CD4-positive, alpha-beta T cell (primary cell): ENCODE data around the gene BTN1A1. TPM values are rescaled to one million over a fixed set of nuclear protein-coding genes. Genes with fewer than 3 reads are reported as not detected.

Experiments used
- ATAC-seq: fragments of 200-7000 bp; cut with Tn5 transposase; one replicate; pipeline ENCODE4 v1.10.0; 2022; ENCODE audit warnings: mild to moderate bottlenecking; ENCODE audit not compliant: poor library complexity
- CTCF ChIA-PET: fragments of 350-600 bp; sonication (Branson Sonifier 250); formaldehyde crosslinking; loops from one replicate; lab custom pipeline; 2021; ENCODE audit warnings: antibody characterized with exemption, inconsistent platforms; lab: Charles Lee
- POLR2A ChIA-PET: fragments of 350-600 bp; sonication (Branson Sonifier 250); formaldehyde crosslinking; loops from one replicate; lab custom pipeline; 2021; ENCODE audit warnings: antibody characterized with exemption, inconsistent platforms; lab: Charles Lee
- DNase-seq, 14 experiments: peaks; one replicate each; pipeline ENCODE4 v3.0.0-alpha.2; 2013 to 2020; ENCODE audit warnings: mixed read lengths in 2 of 14
- H3K27ac ChIP-seq, 2 donors: one replicate each; pipeline versions ENCODE4 v1.5.1 to v1.7.0; 2013; ENCODE audit warnings: low read length in 2 of 2, low read depth in 1 of 2, mild to moderate bottlenecking in 1 of 2
- H3K27me3 ChIP-seq, 2 experiments: 1 replicate in 1 of 2; 2 replicates in 1 of 2; pipeline versions ENCODE4 v1.6.1 to v1.7.0; 2013; ENCODE audit warnings: low read length in 2 of 2, control low read depth in 1 of 2, mild to moderate bottlenecking in 1 of 2, moderate library complexity in 1 of 2; ENCODE audit not compliant: insufficient read depth in 2 of 2, control insufficient read depth in 1 of 2
- H3K36me3 ChIP-seq: one replicate; pipeline ENCODE4 v1.6.1; 2013; ENCODE audit warnings: low read length, control low read depth; ENCODE audit not compliant: insufficient read depth
- H3K4me1 ChIP-seq: one replicate; pipeline ENCODE4 v1.6.1; 2013; ENCODE audit warnings: low read length, control low read depth; ENCODE audit not compliant: insufficient read depth
- H3K4me3 ChIP-seq: one replicate; pipeline ENCODE4 v1.5.1; 2013; ENCODE audit warnings: mild to moderate bottlenecking, low read length, moderate library complexity
- H3K9me3 ChIP-seq, 2 experiments: 1 replicate in 1 of 2; 2 replicates in 1 of 2; pipeline versions ENCODE4 v1.6.1 to v1.7.0; 2013; ENCODE audit warnings: low read length in 2 of 2, mild to moderate bottlenecking in 2 of 2, control low read depth in 1 of 2, moderate library complexity in 1 of 2; ENCODE audit not compliant: control insufficient read depth in 1 of 2, insufficient read depth in 1 of 2
- H3K27ac Mint-ChIP-seq: one replicate; pipeline ENCODE4 v1.8.0; 2020; ENCODE audit warnings: mixed read lengths
- H3K27me3 Mint-ChIP-seq: one replicate; pipeline ENCODE4 v1.8.0; 2021; ENCODE audit warnings: mixed read lengths
- H3K36me3 Mint-ChIP-seq: one replicate; pipeline ENCODE4 v1.8.0; 2021; ENCODE audit warnings: low read depth, mixed read lengths
- H3K4me1 Mint-ChIP-seq: one replicate; pipeline ENCODE4 v1.8.0; 2021; ENCODE audit warnings: low read depth, mixed read lengths
- H3K4me3 Mint-ChIP-seq: one replicate; pipeline ENCODE4 v1.8.0; 2020; ENCODE audit warnings: mild to moderate bottlenecking, mixed read lengths
- H3K9me3 Mint-ChIP-seq: one replicate; pipeline ENCODE4 v1.8.0; 2020; ENCODE audit warnings: mixed read lengths
- intact Hi-C, 2 experiments: fragments of 100-400 bp; cut with DNase I in 1 of 2; cut with micrococcal nuclease in 1 of 2; formaldehyde crosslinking; loops; one replicate each; pipeline versions ENCODE4 v1.15.1 to v1.9.0; 2023 to 2025; cut with DNase I, micrococcal nuclease
- total RNA-seq, 174 experiments: library from RNA in 2 of 174; stranded (reverse) in 2 of 174; gene quantifications; one replicate each; pipeline ENCODE4 v1.2.3 and lab custom pipeline; 2021 to 2026
- TF ChIP-seq, protein P1 (sequence below): fragments of 200-600 bp; IDR thresholded peaks from one replicate; pipeline ENCODE4 v1.8.0; 2022; ENCODE audit warnings: antibody characterized with exemption, mild to moderate bottlenecking

BTN1A1 gene
- total RNA-seq, 2 experiments from 2014 or later: not detected

DNA sequence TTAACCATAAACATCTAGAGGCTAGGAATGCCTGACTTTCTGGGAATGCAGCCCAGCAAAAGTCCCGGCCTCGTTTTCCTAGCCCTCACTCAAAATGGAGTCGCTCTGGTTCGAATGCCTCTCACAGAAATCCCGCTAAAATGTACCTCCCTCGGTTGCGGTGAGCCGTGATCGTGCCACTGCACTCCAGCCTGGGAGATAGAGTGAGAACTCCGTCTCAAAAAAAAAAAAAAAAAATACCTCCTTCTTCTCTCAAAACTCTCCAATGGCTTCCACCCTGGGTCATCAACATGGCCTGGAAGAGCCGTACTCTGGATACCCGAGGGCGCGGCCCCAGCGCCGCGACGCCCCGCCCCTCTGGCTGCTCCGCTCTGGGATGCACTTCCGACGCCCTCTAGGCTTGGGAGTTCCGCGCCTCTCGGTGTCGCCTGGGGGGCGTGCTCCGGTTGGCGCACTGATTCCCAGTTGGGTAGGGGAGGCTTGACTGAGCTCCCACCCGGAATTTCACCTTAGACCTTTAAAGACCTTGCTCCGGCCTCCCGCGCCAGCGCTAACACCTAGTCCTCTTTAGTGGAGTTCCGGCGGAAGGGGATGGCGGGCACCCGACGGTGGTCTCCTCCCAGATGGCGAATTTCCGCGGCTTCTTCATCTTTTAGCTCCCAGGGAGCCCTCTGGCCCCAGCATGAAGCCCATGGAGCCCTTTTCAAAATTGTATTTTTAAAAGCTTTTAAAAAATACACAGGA lies 50.3 kb downstream of the BTN1A1 start:
- CTCF ChIA-PET: interaction anchor here (1.5 kb wide), 1 partner anchor 209 kb away, joined by 5 read pairs; no protein-coding TSS in a partner anchor
- TF ChIP-seq, protein P1, sequence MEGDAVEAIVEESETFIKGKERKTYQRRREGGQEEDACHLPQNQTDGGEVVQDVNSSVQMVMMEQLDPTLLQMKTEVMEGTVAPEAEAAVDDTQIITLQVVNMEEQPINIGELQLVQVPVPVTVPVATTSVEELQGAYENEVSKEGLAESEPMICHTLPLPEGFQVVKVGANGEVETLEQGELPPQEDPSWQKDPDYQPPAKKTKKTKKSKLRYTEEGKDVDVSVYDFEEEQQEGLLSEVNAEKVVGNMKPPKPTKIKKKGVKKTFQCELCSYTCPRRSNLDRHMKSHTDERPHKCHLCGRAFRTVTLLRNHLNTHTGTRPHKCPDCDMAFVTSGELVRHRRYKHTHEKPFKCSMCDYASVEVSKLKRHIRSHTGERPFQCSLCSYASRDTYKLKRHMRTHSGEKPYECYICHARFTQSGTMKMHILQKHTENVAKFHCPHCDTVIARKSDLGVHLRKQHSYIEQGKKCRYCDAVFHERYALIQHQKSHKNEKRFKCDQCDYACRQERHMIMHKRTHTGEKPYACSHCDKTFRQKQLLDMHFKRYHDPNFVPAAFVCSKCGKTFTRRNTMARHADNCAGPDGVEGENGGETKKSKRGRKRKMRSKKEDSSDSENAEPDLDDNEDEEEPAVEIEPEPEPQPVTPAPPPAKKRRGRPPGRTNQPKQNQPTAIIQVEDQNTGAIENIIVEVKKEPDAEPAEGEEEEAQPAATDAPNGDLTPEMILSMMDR: no peak
- Mint-ChIP-seq H3K27me3 (peaks cover 4% of the 10 kb centered on the region), H3K27ac (peak overlapping the region; percentile 25), H3K9me3 (no peaks in the 10 kb centered on the region), H3K4me1 (peaks cover 11% of the 10 kb centered on the region), H3K4me3 (peak overlapping the region; percentile 86), H3K36me3 (peaks cover 20% of the 10 kb centered on the region)
- intact Hi-C loops: loop anchor here in 1 of 2 experiments (5.0 kb wide), 3 partner anchors 218 to 378 kb away; no protein-coding TSS in a partner anchor
- Histone ChIP-seq H3K27ac (no peak overlapping the region), H3K27me3 (no peaks in the 10 kb centered on the region), H3K4me1 (peaks cover 33% of the 10 kb centered on the region), H3K4me3 (peak overlapping the region; percentile 78), H3K36me3 (peaks cover 6% of the 10 kb centered on the region), H3K9me3 (no peaks in the 10 kb centered on the region)
- POLR2A ChIA-PET: interaction anchor here (0.5 to 7.2 kb wide), 9 partner anchors 14 to 393 kb away, joined by 3 to 113 read pairs (median 3); partner anchors contain the start of gene HMGN4
- peak in 7 of 14 experiments; percentile 14 to 63 (median 49) for DNase-seq
- ATAC-seq: peak; percentile 31

DNA sequence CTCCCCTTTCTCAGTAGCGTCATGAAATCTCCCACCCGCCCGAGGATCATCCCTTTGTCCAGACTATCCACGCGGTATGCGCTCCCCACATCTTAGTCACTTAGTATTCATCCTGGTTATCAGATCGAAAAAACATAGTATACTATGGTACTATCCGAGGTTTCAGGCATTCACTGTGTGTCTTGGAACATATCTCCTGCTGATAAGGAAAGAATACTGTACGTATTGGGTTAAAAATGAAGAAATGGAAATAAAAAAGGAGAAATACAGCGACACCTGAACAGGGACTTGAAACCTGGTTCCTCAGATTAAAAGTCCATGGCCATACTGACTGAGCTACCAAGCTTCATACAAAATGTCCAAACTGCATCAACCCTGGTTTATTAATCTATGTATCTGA lies 52.1 kb downstream of the BTN1A1 start:
- ATAC-seq: no peak
- ChIA-PET CTCF (interaction anchor here (0.8 to 1.1 kb wide), 2 partner anchors 31 to 211 kb away, joined by 3 read pairs; no protein-coding TSS in a partner anchor), POLR2A (interaction anchor here (2.0 to 7.2 kb wide), 4 partner anchors 15 to 19 kb away, joined by 8 to 113 read pairs (median 52); partner anchors contain the start of gene HMGN4)
- Histone ChIP-seq H3K27me3 (no peaks in the 10 kb centered on the region), H3K36me3 (no peaks in the 10 kb centered on the region), H3K4me3 (no peak overlapping the region), H3K4me1 (peaks cover 33% of the 10 kb centered on the region), H3K9me3 (no peaks in the 10 kb centered on the region), H3K27ac (no peak overlapping the region)
- H3K27ac Mint-ChIP-seq: no peak overlapping the region
- intact Hi-C loops: loop anchor here (1.0 to 5.0 kb wide), 5 partner anchors 13 to 380 kb away; partner anchors contain the start of gene HMGN4 (in 1 of the 2)
- H3K9me3 Mint-ChIP-seq: no peaks in the 10 kb centered on the region
- DNase-seq: no peak
- H3K36me3 Mint-ChIP-seq: peaks cover 10% of the 10 kb centered on the region
- H3K27me3 Mint-ChIP-seq: peaks cover 8% of the 10 kb centered on the region
- H3K4me3 Mint-ChIP-seq: no peak overlapping the region
- TF ChIP-seq, protein P1: no peak
- peaks cover 25% of the 10 kb centered on the region for H3K4me1 Mint-ChIP-seq

DNA sequence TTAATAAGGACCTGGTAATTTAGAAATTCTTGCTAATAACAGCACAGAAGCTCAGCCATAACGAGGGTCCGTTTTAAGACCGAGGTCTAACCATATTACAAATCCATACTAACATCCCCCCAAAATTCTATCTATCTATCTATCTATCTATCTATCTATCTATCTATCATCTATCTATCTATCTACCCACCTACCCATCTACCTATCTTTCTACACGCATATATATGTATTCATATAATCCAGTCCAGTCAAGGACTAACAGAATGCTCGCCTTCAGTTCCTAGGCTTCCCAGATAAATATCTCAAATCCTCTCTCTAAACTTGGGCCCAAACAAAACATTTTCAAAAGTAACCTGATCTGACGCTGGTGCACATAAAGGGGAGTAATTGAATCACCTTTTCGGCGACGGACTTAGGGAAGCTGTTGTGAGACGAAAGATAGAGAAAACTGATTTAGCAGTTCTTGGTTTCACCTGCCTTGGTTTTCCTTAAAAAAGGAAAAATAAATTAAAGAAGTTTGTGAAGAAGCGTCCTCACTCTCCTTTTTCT lies 52.6 kb downstream of the BTN1A1 start:
- H3K27me3 Mint-ChIP-seq: peaks cover 8% of the 10 kb centered on the region
- H3K27ac ChIP-seq: no peak overlapping the region
- intact Hi-C loops: loop anchor here (1.0 to 5.0 kb wide), 7 partner anchors 14 to 380 kb away; partner anchors contain the start of gene HMGN4 (in 1 of the 2)
- no peaks in the 10 kb centered on the region for H3K9me3 ChIP-seq
- peaks cover 33% of the 10 kb centered on the region for H3K4me1 ChIP-seq
- H3K4me3 ChIP-seq: peak overlapping the region; percentile 60
- TF ChIP-seq, protein P1: no peak
- no peak overlapping the region for H3K4me3 Mint-ChIP-seq
- CTCF ChIA-PET: interaction anchor here (1.1 to 1.6 kb wide), 4 partner anchors 12 to 211 kb away, joined by 3 to 6 read pairs (median 3); no protein-coding TSS in a partner anchor
- no peak overlapping the region for H3K27ac Mint-ChIP-seq
- POLR2A ChIA-PET: interaction anchor here (1.0 to 7.2 kb wide), 11 partner anchors 16 to 1285 kb away, joined by 3 to 113 read pairs (median 9); partner anchors contain the start of gene HMGN4
- H3K36me3 Mint-ChIP-seq: peaks cover 10% of the 10 kb centered on the region
- H3K4me1 Mint-ChIP-seq: peaks cover 25% of the 10 kb centered on the region
- no peaks in the 10 kb centered on the region for H3K36me3 ChIP-seq
- no peaks in the 10 kb centered on the region for H3K9me3 Mint-ChIP-seq
- ATAC-seq (no peak), DNase-seq (no peak)
- no peaks in the 10 kb centered on the region for H3K27me3 ChIP-seq
